NOMO-1 treated with dmso at 0.1 percent for 144 hours (cell line): Measurements from ENCODE around the gene VPS26C.
"Not testable (repeated sequence)": the region's sequence is repeated elsewhere in the genome, so short reads cannot be mapped to it uniquely, and the experiment has no call there.

Experiments
- DNase-seq: peaks from one replicate; lab custom pipeline; 2025; ENCODE audit not compliant: unreplicated experiment; lab: John Stamatoyannopoulos, UW

VPS26C gene

GRCh38 chr21:37267269-37268185 is at the start of gene VPS26C:
Gene VPS26C, minus strand, starts transcription at chr21:37267334. Its CDS starts 40 bp downstream, at chr21:37267294.
- DNase-seq: peak; percentile 99

- not testable (repeated sequence) for DNase-seq
These were observed 48.9 kb upstream of the VPS26C start for GRCh38 chr21:37316072-37316471.

- no peak for DNase-seq
These were observed 33.1 kb upstream of the VPS26C start for GRCh38 chr21:37300114-37300751.

DNA sequence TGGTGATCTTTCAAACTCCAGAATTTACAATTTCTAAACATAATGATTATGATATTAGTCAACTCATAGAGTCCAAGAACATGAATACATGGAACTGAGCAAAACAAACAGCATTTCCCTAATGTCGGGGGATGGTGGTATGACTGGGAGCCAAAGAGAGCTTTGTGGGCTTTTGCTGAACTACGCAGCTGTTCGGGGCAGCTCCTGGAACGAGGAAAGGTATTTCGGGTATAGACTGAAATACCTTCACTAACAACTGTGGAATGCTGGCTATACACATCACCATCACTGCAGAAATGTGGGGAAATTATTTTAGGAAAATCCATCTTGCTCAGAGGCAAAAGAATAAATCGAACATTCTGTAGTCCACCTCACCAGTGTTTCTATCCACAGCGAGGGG is 30.2 kb upstream of the VPS26C start:
- no peak for DNase-seq

GRCh38 chr21:37294679-37295078 is 27.5 kb upstream of the VPS26C start:
- DNase-seq: no peak

- no peak for DNase-seq
These were observed 25.8 kb upstream of the VPS26C start for GRCh38 chr21:37292941-37293340.

GRCh38 chr21:37292041-37292440 is 24.9 kb upstream of the VPS26C start:
- DNase-seq: no peak

GRCh38 chr21:37283191-37283710 is 16.1 kb upstream of the VPS26C start:
- DNase-seq: not testable (repeated sequence)

GRCh38 chr21:37282602-37283001 is 15.5 kb upstream of the VPS26C start:
- DNase-seq: not testable (repeated sequence)

DNA sequence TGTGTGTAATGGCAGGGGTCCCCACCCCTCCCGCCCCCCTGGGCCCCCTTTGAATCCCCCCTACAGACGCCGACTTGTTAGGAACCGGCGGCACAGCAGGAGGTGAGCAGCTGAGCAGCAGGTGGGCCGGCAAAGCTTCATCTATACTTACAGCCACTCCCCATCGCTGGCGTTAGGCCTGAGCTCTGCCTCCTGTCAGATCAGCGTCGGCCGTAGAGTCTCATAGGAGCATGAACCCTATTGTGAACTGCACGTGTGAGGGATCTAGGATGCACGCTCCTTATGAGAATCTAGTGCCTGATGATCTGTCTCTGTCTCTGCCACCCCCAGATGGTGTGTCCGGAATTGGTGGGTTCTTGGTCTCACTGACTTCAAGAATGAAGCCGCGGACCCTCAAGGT is 14.9 kb upstream of the VPS26C start:
- no peak for DNase-seq

- DNase-seq: no peak
These were observed 14.4 kb upstream of the VPS26C start for GRCh38 chr21:37281579-37281978.

GRCh38 chr21:37279271-37279670 is 12.1 kb upstream of the VPS26C start:
- DNase-seq: not testable (repeated sequence)

- DNase-seq: no peak
These were observed 11.1 kb upstream of the VPS26C start for GRCh38 chr21:37278199-37278598.

DNA sequence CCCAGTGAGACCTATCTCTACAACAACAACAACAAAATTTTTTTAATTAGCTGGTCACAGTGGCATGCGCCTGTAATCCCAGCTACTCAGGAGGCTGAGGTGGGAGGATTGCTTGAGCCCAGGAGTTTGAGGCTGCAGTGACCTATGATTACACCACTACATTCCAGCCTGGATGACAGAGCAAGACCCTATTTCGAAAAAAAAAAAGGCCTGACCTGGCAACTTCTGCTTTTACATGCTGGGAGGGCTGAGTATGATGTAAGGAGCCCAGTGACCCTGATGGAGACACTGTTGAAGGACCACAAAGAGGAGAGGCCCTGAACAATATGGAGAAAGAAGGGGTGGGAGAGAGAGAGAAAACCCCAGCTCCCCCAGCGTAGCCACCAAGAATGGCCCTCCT is 9.2 kb upstream of the VPS26C start:
- peak; percentile 37 for DNase-seq

GRCh38 chr21:37273911-37274690 is 7.0 kb upstream of the VPS26C start:
- DNase-seq: no peak

DNA sequence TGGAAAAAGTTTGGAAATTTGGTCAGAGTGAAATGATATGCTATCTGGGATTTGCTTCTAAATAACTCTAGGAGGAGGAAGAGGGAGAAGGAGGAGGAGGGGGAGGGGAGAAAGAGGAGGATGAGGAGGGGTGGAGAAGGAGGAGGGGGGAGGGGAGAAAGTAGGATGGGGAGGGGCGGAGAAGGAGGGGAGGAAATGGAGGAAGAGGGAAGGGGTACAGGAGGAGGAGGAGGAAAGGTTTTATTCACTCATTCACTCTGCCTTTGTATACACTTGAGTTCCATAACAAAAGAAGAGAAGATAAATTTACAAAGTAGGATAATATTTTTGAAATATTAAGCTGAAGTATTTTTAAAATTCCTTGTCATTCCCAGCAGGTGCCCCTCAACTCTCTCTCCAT is 6.3 kb upstream of the VPS26C start:
- DNase-seq: no peak

- no peak for DNase-seq
These were observed 5.8 kb upstream of the VPS26C start for GRCh38 chr21:37272897-37273296.

GRCh38 chr21:37270576-37271365 is 3.6 kb upstream of the VPS26C start:
- no peak for DNase-seq

- no peak for DNase-seq
These were observed 2.3 kb upstream of the VPS26C start for GRCh38 chr21:37269481-37269880.

GRCh38 chr21:37268186-37268503 is 1.0 kb upstream of the VPS26C start:
- no peak for DNase-seq
